K562 treated with DMSO at 1 percent for 24 hours (cell line): ENCODE results near the gene CUBN. TPM values are rescaled to one million over a fixed set of nuclear protein-coding genes. Genes with fewer than 3 reads are reported as not detected.

Source experiments
- total RNA-seq: library from RNA; unstranded; fragments of 300-600 nt; gene quantifications from 2 replicates; pipeline ENCODE4 v1.2.3, GENCODE V29; 2022; ENCODE audit warnings: low read depth; ENCODE audit not compliant: insufficient read depth

The CUBN gene
- 0.50 TPM in 1 of 2 replicates, not detected in the other for total RNA-seq

GRCh38 chr10:17129741-17130140 is at the start of gene CUBN:
Gene CUBN, minus strand, starts transcription at chr10:17129811. Its CDS starts 46 bp downstream, at chr10:17129765.

GRCh38 chr10:16817125-16818019 is 312.2 kb downstream of the CUBN start, which contains the start of gene RSU1:
Gene RSU1, minus strand, starts transcription at chr10:16817424. Its CDS starts 343 bp downstream, at chr10:16817081.

Other genes starting within 250 kb of the CUBN start
- gene TRDMT1, start 71.9 kb upstream of the CUBN start, total RNA-seq: 1.6 and 3.6 TPM in 2 replicates
- 831 and 987 TPM in 2 replicates for gene VIM, start 98.4 kb upstream of the CUBN start, total RNA-seq